Activated CD4-positive, CD25-positive, alpha-beta regulatory T cell (primary cell): ENCODE data around the gene BST2.
A peak's percentile ranks its signal among the peaks of the same experiment; 100 is the strongest.

ENCODE experiments used
- DNase-seq, 4 experiments: peaks; one replicate each; lab custom pipeline; 2025; lab: John Stamatoyannopoulos, UW

Gene BST2, protein sequence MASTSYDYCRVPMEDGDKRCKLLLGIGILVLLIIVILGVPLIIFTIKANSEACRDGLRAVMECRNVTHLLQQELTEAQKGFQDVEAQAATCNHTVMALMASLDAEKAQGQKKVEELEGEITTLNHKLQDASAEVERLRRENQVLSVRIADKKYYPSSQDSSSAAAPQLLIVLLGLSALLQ

DNA sequence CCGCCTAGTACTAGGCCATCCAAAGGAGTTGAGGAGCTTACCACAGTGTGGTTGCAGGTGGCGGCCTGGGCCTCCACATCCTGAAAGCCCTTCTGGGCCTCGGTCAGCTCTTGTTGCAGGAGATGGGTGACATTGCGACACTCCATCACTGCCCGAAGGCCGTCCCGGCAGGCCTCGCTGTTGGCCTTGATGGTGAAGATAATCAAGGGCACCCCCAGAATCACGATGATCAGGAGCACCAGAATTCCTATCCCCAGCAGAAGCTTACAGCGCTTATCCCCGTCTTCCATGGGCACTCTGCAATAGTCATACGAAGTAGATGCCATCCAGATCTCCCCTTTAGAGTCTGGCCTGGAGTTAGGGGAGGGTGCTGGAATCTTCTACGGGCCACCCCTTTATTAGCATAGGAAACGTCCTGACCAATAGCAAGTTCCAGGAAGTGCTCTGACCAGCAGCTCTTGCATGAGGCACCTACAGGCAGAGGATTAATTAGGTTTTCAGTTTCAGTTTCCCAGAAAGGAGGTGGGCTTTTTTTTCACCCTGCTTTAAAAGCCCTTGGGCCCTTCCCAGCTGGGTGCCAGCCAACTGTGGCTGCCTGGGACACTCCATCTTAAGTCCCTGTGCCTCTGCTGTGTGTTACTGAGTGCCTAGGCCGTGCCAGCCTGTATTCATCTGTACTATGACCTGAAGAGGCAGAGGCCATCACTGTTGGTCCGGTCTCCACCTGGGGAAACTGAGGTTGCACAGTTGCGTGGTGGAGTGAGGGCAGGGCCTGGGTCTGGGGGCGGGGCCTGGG lies at the start of gene BST2:
Gene BST2, minus strand, starts transcription at position 381 of the 796 bp plus-strand sequence. Its CDS starts 55 bp downstream, at position 326.
- DNase-seq, result peak in 1 of 4 experiments; percentile 30

DNA sequence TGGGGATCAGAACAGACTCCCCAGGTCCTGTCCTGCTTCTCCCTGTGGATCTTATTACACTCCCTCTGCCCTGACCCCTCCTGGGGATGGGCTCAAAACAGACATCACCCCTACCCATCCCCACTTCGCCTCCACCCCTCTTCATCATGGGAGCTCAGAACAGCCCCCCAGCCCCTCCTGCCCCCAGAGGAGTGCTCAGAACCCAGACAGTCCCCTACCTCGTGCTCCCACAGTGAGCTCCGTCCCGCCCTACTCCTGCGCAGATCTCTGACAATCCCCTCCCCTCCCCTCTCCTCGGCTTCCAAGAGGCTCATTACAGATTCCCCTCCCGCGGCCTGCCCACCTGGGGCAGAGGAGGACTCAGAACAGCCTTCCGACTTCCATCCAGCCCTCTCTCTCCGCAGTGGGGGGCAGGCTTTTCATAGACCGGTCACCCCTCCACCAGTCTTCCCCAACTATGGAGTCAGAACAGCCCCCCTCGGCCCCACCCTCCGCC lies 49.2 kb upstream of the BST2 start:
- DNase-seq, result no peak

DNA sequence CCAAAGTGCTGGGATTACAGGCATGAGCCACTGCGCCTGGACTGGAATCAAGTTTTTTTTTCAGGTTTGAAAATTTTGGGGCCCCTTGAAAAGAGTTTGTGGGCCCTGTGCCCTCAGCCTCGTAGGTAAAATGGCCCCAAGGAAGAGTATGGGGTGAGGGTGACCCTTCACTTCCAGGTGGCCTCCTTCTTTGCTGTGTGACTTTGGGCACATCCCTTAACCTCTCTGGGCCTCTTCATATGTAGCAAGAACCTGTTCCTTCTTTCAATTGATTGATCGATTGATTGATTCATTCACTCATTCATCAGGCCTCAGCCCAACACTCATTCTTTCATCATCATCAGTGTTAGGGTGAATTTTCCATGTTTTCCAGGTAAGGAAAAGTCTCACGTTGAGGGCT lies 46.4 kb upstream of the BST2 start:
- no peak for DNase-seq

DNA sequence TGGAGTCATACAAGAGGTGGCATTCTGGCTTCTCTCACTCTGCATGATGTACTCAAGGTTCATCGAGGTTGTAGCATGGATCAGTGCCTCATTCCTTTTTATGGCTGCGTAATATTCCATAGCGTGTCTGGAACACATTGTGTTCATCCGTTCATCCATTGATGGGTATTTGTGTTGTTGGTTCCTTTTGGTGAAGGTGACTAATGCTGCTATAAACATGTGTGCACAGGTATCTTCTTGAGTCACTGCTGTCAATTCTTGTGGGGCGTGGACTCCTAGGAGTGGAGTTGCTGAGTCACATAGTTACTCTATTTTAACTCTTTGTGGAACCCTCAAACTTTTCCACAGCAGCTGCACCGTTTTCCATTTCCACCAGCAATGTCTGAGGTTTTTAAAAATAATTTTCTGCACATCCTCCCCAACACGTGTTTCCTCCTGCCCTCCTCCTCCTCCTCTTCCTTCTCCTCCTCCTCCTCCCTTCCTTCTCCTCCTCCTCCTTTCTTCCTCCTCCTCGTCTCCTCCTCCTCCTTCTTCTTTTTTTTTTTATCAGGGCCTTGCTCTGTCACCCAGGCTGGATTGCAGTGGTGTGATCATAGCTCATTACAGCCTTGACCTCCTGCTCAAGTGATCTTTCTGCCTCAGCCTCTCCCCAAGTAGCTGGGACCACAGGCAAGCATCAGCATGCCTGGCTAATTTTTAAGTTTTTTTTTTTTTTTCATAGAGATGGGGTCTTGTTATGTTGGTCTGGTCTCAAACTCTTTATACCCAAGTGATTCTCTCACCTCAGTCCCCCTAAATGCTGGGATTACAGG lies 45.0 kb upstream of the BST2 start:
- peak in 1 of 4 experiments; percentile 15 for DNase-seq

DNA sequence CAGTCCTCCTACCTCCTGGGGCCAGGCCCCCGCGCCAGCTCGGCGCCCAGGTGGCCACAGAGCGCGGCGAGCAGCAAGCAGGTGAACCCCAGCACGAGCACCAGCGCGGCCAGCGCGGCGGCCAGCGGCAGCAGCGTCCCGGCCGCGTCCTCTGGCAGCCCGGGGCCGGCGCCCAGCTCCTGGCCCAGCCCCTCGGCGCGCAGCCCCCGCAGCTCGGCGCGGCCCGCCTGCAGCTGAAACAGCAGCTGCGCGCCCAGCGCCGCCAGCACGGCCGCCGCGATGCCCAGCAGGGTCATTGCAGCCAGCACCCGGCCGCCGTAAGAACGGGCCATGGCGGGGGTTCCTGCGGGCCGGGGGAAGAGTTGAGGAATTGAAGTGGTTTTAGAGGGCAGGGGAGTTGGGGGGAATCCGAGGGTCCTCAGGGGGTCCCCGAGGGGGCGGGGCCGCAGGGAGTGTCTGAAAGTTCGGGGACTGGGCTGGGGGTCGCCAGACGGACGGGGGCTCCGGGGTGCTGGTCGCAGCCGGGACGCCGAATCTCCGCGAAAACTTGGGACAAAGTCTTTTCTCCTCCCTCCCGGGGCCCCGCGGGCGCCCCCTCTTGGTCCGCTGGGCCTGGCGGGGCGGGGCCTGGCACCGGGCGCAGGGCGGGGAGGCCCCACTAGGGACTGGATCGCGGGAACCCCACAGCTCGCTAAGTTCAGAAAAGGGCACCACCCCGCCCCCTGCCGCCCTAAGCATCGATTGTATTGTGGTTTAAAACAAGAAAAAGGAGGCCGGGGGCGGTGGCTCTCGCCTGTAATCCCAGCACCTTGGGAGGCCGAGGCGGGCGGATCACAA lies 42.9 kb upstream of the BST2 start, which contains the start of gene TMEM221:
Gene TMEM221, minus strand, starts transcription at position 538 of the 837 bp plus-strand sequence. Its CDS starts 206 bp downstream, at position 332.
- DNase-seq, result peak in 3 of 4 experiments; percentile 14 to 32 (median 31)

DNA sequence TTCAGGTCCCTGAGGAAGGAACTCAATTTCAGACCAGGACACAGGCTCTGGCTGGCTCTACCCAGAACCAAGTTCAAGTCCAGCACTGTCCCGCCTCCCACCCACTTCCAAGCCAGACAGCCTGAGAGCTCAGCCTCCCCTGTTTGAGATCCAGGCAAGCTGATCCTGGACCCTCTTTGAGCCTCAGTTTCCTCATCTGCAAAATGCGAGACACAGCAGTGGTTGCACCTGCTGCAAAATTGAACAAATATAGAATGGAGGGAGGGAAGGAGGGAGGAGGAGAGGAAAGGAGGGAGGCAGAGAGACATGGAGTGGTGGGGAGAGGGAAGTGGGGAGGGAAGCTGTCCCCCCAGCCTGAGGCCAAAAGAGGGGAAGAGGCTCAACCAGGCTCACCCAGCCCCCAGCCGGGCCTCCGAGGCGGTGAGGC lies 42.3 kb upstream of the BST2 start:
- DNase-seq, result no peak

DNA sequence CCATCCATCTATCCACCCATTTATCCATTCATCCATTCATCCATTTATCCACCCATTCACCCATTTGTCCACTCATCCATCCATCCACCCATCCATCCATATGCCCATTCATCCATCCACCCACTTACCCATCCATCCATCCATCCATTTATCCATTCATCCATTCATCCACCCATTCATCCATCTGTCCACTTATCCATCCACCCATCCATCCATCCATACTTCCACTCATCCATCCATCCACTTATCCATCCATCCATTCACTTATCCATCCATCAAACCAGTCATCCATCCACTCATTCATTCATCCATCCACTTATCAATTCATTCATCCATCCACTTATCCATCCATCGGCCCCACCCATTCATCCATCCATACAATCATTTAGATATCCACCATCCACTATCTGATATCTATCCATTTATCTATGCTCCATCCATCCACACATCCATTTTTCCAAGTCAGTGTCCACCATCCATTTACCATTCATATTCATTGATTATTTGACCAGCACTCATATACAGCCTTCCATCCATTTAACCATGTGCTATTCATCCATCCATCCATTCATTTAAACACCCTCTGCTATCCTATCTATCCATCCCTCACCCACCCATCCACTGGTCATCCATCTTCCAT lies 40.2 kb upstream of the BST2 start:
- DNase-seq, result no peak

DNA sequence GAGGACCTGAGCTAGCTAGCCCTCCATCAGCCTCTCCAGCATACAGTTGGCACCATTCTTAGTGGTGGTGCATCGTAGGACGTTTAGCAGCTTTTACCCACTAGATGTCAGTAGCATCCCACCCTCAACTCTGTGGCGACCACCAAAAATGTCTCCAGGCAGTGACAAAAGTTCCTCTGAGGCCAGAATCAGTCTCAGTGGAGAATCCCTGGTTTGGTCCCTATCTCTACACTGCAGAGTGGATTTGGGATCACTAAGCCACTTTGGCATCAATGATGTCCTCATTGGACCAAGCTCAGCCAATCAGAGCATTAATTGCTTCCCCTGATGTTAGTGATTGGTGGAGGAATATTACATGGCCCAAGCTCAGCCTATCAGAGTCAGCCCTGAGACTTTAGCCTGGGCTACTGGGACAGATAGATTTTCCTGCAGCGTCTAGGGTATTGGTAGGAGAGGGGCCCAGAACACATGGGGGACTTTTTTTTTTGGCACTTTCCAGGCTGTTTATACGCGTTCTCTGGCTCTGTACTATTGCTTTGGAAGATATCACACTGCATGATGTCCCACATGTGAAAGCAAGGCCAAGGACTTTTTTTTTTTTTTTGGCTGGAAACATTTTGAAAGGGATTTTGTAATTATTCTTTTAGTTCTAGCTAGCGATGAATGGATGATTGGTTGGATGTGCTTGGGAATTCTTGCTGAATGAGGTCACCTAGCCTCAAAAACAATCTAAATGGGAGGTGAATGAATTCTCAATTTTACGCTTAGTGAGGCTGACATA lies 36.0 kb upstream of the BST2 start:
- no peak for DNase-seq

DNA sequence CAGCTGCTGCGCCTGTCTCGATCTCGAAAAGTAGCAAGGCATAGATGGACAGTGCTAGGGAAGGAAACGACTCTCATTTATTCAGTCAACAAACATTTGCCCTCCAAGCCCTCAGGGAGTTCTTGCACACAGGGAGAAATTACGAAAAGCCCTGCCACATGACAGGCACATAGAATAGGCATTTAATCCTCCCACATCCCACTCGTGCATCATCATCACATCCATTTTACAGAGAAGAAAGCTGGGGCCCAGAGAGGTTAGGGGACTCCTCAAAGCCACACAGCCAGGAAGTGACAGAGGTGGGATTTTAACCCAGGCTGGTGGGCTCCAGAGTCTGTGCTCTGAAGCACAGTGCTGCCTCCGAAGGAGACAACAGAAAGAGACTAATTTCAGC lies 31.4 kb upstream of the BST2 start:
- DNase-seq, result no peak

DNA sequence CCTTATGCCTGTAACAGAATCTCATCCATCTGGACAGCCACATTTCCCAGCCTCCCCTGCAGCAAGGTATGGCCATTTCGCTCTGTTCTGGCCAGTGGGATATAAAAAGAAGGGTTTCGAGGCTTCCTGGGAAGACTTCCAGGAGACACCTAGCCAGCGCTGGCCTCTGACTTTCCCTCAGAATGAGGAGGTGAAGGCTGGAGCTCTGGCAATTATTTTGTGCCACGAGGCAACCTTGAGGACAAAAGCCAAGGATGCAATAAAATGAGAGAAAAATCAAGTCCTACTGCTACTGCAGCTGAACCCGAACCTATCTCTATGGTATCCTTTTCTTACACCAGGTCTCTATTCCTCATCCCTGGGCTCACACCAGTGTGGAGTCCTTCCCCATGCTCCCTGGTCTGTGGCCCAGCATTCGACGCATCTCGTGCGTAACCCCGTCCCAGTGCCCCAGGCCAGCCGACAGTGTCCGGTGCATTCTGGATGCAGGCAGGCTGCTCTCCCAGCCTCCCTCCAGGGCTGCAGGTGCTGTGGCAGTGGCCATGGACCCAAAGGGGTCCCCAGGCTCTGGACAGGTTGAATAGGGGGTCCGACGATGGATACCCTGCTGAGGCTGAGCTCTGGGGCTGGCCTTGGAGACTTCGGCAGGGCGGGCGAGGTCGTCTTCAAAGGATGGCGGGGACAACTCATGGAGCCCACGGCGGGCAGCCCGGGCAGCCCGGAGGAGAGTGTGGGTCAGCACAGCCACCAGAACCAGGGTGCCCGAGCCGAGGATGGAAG lies 30.9 kb upstream of the BST2 start:
- DNase-seq, result no peak

DNA sequence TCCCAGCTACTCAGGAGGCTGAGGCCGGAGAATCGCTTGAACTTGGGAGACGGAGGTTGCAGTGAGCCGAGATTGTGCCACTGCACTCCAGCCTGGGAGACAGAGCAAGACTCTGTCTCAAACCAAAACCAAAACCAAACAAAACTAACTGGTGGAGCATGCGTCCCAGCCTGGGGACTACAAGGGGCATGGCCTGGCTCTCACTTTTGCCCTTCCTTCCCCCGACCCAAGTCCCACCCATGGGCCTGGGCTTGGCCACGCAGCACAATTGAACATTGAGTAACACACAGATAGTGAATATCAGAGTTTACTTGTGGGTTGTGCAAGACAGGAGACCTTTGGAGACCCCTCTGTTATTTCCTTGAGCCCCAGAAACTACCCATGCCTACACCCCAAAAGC lies 29.8 kb upstream of the BST2 start:
- no peak for DNase-seq

DNA sequence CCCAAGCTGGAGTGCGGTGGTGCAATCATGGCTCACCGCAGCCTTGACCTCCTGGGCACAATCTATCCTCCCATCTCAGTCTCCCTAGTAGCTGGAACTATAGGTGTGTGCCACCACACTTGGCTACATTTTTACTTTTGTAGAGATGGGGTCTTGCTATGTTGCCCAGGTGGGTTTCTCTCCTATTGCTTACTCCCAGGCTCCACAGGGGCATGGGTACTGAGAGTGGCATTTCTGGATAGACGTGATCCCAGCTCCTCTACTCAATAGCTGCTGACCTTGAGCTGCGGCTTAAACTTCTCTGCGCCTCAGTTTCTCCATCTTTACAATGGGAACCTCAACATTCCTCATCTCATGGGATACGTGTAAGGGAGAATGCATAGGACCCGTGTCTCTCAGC lies 26.0 kb upstream of the BST2 start:
- no peak for DNase-seq

DNA sequence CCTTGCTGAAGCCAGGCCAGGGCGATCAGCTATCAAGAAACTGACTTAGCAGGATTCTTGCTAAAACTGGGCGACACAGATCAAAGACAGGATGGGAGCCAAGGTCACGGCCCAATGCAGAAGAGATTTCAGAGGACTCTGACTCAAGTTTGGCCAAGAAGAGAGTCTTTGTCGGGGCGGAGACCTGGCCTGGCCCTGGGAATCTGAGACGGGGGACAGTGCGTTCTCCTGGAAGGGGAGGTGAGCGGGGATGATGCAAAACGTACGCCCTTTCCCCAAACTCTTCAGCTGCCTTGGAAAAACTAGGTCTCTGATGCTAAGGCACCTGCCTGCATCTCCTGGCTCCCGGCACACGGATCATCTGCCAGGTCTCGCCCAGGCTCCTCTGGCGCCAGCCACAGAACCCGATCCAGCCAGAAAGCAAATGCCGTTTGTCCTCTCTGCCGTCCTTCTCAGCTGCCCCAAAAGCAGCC lies 24.2 kb upstream of the BST2 start:
- no peak for DNase-seq

DNA sequence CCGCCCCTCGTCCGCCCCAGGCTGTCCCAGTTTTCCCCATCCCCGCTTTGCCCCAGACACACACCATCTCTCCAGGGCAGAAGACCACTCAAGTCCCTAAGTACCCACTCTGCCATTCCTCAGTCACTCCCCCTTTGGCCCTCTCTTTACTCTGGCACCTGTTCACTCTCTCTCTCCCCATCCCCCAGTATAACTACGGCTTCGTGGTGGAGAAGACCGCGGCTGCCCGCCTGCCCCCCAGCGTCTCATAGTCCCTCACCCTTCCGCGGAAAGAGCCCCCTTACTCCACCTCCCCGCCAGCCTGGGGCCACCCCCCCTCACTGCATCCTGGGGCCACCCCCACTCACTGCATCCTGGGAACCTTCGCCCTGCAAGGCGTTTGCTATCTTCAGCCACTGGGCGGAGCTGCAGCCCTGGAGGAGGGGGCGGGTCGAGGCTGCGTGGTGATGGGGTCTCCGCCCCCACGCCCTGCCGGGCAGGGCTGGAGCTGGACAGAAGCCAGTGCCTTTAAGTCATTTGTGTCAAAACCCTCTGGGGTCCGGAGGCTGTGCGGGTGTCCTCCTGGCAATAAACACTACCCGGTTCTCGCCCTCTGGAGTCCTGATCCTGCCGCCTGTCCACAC lies 19.4 kb upstream of the BST2 start:
- no peak for DNase-seq

DNA sequence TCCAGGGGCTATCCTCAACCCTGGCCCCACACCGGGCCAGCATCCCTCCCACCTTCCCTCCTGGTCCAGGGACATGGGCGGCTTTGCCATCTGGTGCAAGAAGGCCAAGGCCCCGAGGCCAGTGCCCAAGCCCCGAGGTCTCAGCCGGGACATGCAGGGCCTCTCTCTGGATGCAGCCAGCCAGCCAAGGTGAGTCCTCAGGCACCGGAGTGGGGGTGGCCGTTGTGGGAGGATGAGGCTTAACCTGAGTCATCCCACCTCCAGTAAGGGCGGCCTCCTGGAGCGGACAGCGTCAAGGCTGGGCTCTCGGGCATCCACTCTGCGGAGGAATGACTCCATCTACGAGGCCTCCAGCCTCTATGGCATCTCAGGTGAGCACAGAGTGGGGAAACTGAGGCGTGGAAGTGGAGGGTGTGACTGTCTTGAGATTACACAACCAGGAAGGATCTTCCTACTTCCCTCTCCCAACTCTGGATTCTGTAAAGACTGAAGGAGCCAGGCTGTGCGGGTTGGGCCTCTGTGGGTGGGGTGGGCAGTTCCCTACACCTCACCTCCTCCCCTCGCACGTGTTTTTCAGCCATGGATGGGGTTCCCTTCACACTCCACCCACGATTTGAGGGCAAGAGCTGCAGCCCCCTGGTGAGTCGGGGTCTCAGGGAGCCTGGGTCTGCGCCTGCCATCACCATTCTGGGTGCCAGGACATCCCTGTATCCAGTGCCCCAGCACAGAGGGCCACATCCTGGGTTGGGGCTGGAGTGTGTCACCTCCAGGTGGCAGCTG lies 18.2 kb upstream of the BST2 start:
- DNase-seq, result no peak

DNA sequence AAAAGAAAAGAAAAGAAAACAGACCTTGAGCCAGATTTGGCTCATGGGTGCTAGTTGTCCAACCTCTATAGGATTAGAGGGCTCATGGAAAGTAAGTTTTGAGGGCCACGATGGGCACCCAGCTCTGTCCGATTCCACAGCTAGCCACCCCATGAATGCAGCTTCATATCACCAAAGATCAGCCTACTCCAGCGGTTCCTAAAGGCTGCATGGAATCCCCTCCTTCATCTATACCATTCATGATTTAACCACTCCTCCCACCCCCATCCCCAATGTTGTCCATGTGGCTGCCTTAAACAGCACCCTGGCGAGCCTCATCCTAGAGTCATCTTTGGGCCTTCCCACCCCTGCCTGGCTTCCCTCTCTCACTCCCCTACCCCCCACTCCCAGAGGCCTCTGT lies 16.5 kb upstream of the BST2 start:
- no peak for DNase-seq

DNA sequence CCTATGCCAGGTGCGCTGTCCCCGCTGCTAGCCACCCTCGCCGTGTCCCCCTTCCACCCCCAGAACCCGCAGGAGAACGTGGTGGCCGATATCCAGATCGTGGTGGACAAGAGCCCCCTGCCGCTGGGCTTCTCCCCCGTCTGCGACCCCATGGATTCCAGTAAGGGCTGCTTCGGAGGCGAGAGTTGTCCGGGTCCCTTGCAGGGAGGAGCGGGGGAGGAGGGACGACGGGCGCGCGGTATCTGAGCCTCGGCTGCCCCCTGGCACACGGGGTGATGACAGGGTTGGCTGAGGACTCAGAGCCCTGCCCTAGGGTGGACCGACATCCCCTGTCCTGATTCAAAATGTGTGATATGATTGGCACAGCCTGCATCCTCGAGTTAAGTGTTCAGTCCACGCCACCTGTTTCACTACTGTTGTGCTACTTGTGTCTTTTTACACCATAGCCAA lies 15.1 kb upstream of the BST2 start:
- no peak for DNase-seq
